Measurements from ENCODE around the gene KLF9. TPM values are rescaled to one million over a fixed set of nuclear protein-coding genes. Genes with fewer than 3 reads are reported as not detected.

KLF9 gene
- total RNA-seq, 1 experiment from 2014 or later: 0.26 TPM

- Histone ChIP-seq H3K4ac (ENCODE audit: low read depth, low read length) (no peak overlapping the region), H3K4me2 (ENCODE audit: insufficient read depth, insufficient read length, low read length) (no peak overlapping the region), H4K8ac (replicated peaks; ENCODE audit: insufficient read length, low read depth, low read length) (no peak overlapping the region), H3T11ph (ENCODE audit: low read length) (no peak overlapping the region), H3K18ac (ENCODE audit: insufficient read length, low read depth, low read length) (no peak overlapping the region), H2AK5ac (ENCODE audit: insufficient read length, low read length) (no peak overlapping the region), H2BK15ac (ENCODE audit: low read depth, low read length) (no peak overlapping the region), H3K27me3 (ENCODE audit: insufficient read depth, low read length) (no peaks in the 10 kb centered on the region), H3K23me2 (ENCODE audit: insufficient read length, low read depth, low read length, poor library complexity, severe bottlenecking) (no peaks in the 10 kb centered on the region), H3K4me1 (ENCODE audit: insufficient read depth, low read length) (no peaks in the 10 kb centered on the region), H2BK20ac (ENCODE audit: low read depth, low read length, poor library complexity, severe bottlenecking) (no peak overlapping the region), H3K23ac (ENCODE audit: insufficient read length, low read depth, low read length) (no peak overlapping the region), H4K91ac (ENCODE audit: insufficient read length, low read depth, low read length) (no peak overlapping the region), H4K20me1 (ENCODE audit: control insufficient read depth, insufficient read depth, insufficient read length) (no peaks in the 10 kb centered on the region), H3K9ac (ENCODE audit: extremely low read depth, insufficient read length, low read length) (no peak overlapping the region), H3K56ac (ENCODE audit: insufficient read length, low read depth, low read length) (no peak overlapping the region), H3K14ac (ENCODE audit: insufficient read depth, low read length) (no peak overlapping the region), H3K27ac (ENCODE audit: insufficient read length, low read depth, low read length) (no peak overlapping the region), H4K5ac (ENCODE audit: insufficient read length, low read depth, low read length) (no peak overlapping the region), H3K79me1 (ENCODE audit: insufficient read depth, low read depth, low read length, poor library complexity, severe bottlenecking) (no peaks in the 10 kb centered on the region), H3K79me2 (ENCODE audit: insufficient read depth, low read length) (no peaks in the 10 kb centered on the region), H2BK120ac (ENCODE audit: low read depth, low read length, poor library complexity, severe bottlenecking) (no peak overlapping the region), H2BK5ac (ENCODE audit: insufficient read length, low read length) (no peak overlapping the region), H2AFZ (ENCODE audit: low read length) (no peak overlapping the region), H3K9me3 (ENCODE audit: control insufficient read depth, low read depth, low read length) (no peaks in the 10 kb centered on the region), H2BK12ac (ENCODE audit: insufficient read length, low read depth, low read length) (no peak overlapping the region)
- no peak for TF ChIP-seq CTCF (conservative IDR thresholded peaks at IDR 0.05)
- H3K4me1 Mint-ChIP-seq: peaks cover 7 to 22% of the 10 kb centered on the region in 2 experiments
- no peak overlapping the region for H3K4me3 Mint-ChIP-seq
- no peaks in the 10 kb centered on the region for H3K36me3 Mint-ChIP-seq (ENCODE audit: insufficient read depth in 1 of 3, low read depth in 3 of 3)
- H3K27me3 Mint-ChIP-seq (ENCODE audit: low read depth): no peaks in the 10 kb centered on the region; the same call in 1 of the 2 replicates
- no peak overlapping the region for H3K27ac Mint-ChIP-seq
- H3K9me3 Mint-ChIP-seq: no peaks in the 10 kb centered on the region
- no peak for DNase-seq
Observed at GRCh38 chr9:70462300-70462699, 47.8 kb upstream of the KLF9 start.

Data from H9 (cell line).